ENCODE measurements around the gene UNC13C. TPM values are rescaled to one million over a fixed set of nuclear protein-coding genes. Genes with fewer than 3 reads are reported as not detected.

UNC13C gene
- total RNA-seq, 1 donor from 2014 or later = 0.22 TPM

- H3K36me3 ChIP-seq = no peaks in the 10 kb centered on the region
- no peak for DNase-seq
- H3K4me3 ChIP-seq = no peak overlapping the region
- no peaks in the 10 kb centered on the region for H3K4me1 ChIP-seq
- H3K27ac ChIP-seq (replicated peaks) = no peak overlapping the region
- TF ChIP-seq CTCF (IDR thresholded peaks at IDR 0.05; ENCODE audit: borderline replicate concordance) = no peak
- H3K27me3 ChIP-seq (ENCODE audit: low read depth) = no peaks in the 10 kb centered on the region
- H3K9me3 ChIP-seq (replicated peaks) = peaks cover 17% of the 10 kb centered on the region
- intact Hi-C loops (cut with micrococcal nuclease) = no loop called here
These were observed 55.2 kb downstream of the UNC13C start for GRCh38 chr15:54033356-54033860.

GRCh38 chr15:54033869-54034458 is 55.7 kb downstream of the UNC13C start:
- Histone ChIP-seq H3K4me3 (no peak overlapping the region), H3K27ac (replicated peaks) (no peak overlapping the region), H3K36me3 (no peaks in the 10 kb centered on the region), H3K9me3 (replicated peaks) (peaks cover 17% of the 10 kb centered on the region), H3K27me3 (ENCODE audit: low read depth) (no peaks in the 10 kb centered on the region), H3K4me1 (no peaks in the 10 kb centered on the region)
- TF ChIP-seq CTCF (IDR thresholded peaks at IDR 0.05; ENCODE audit: borderline replicate concordance) = no peak
- no peak for DNase-seq
- intact Hi-C loops (cut with micrococcal nuclease) = no loop called here

- Histone ChIP-seq H3K4me1 (no peaks in the 10 kb centered on the region), H3K4me3 (no peak overlapping the region), H3K36me3 (no peaks in the 10 kb centered on the region), H3K27ac (replicated peaks) (no peak overlapping the region), H3K27me3 (ENCODE audit: low read depth) (no peaks in the 10 kb centered on the region), H3K9me3 (replicated peaks) (peaks cover 17% of the 10 kb centered on the region)
- DNase-seq = no peak
- TF ChIP-seq CTCF (IDR thresholded peaks at IDR 0.05; ENCODE audit: borderline replicate concordance) = no peak
- intact Hi-C loops (cut with micrococcal nuclease) = no loop called here
These were observed 57.4 kb downstream of the UNC13C start for GRCh38 chr15:54035616-54036015.

- no peak for DNase-seq
- Histone ChIP-seq H3K9me3 (replicated peaks) (peaks cover 6% of the 10 kb centered on the region), H3K27ac (replicated peaks) (no peak overlapping the region), H3K27me3 (ENCODE audit: low read depth) (no peaks in the 10 kb centered on the region), H3K36me3 (no peaks in the 10 kb centered on the region), H3K4me1 (no peaks in the 10 kb centered on the region), H3K4me3 (no peak overlapping the region)
- no peak for TF ChIP-seq CTCF (IDR thresholded peaks at IDR 0.05; ENCODE audit: borderline replicate concordance)
- intact Hi-C loops (cut with micrococcal nuclease) = no loop called here
These were observed 67.2 kb downstream of the UNC13C start for GRCh38 chr15:54045397-54045796.

GRCh38 chr15:54046093-54046492 is 67.9 kb downstream of the UNC13C start:
- no peak for DNase-seq
- H3K9me3 ChIP-seq (replicated peaks) = peaks cover 6% of the 10 kb centered on the region
- no peaks in the 10 kb centered on the region for H3K36me3 ChIP-seq
- intact Hi-C loops (cut with micrococcal nuclease) = no loop called here
- H3K27me3 ChIP-seq (ENCODE audit: low read depth) = no peaks in the 10 kb centered on the region
- no peak for TF ChIP-seq CTCF (IDR thresholded peaks at IDR 0.05; ENCODE audit: borderline replicate concordance)
- no peak overlapping the region for H3K27ac ChIP-seq (replicated peaks)
- no peaks in the 10 kb centered on the region for H3K4me1 ChIP-seq
- H3K4me3 ChIP-seq = no peak overlapping the region
